Heart left ventricle (tissue), 16 donors: Measurements from ENCODE around the gene SSBP4. TPM values are rescaled to one million over a fixed set of nuclear protein-coding genes. Genes with fewer than 3 reads are reported as not detected.

Source experiments
- ATAC-seq, 4 donors: fragments of 200-7000 bp; cut with Tn5 transposase; one replicate each; pipeline ENCODE4 v1.9.1; 2020 to 2022; ENCODE audit warnings: moderate library complexity in 4 of 4, mild to moderate bottlenecking in 3 of 4, moderate number of reproducible peaks in 1 of 4
- DNase-seq, 5 donors: peaks; one replicate each; pipeline ENCODE4 v3.0.0-alpha.2; 2020
- H3K27ac ChIP-seq, 12 donors: fragments of 200-600 bp; sonication (generic) in 4 of 12; one replicate each; pipeline versions ENCODE4 v1.5.0 to v1.8.0; 2016 to 2022; ENCODE audit warnings: mild to moderate bottlenecking in 2 of 12
- H3K27me3 ChIP-seq, 9 donors: fragments of 200-600 bp; sonication (generic) in 2 of 9; one replicate each; pipeline versions ENCODE4 v1.5.1 to v1.8.0; 2016 to 2022; ENCODE audit warnings: mild to moderate bottlenecking in 3 of 9
- H3K36me3 ChIP-seq, 9 donors: fragments of 200-600 bp; sonication (generic) in 2 of 9; one replicate each; pipeline versions ENCODE4 v1.5.0 to v1.8.0; 2018 to 2022; ENCODE audit warnings: mild to moderate bottlenecking in 2 of 9
- H3K4me1 ChIP-seq, 12 donors: fragments of 200-600 bp; sonication (generic) in 4 of 12; one replicate each; pipeline versions ENCODE4 v1.5.0 to v1.8.0; 2016 to 2022; ENCODE audit warnings: mild to moderate bottlenecking in 3 of 12
- H3K4me3 ChIP-seq, 12 donors: fragments of 200-600 bp; sonication (generic) in 4 of 12; one replicate each; pipeline versions ENCODE4 v1.5.0 to v1.8.0; 2017 to 2022; ENCODE audit warnings: mild to moderate bottlenecking in 9 of 12, moderate library complexity in 4 of 12
- H3K9me3 ChIP-seq, 12 donors: fragments of 200-600 bp; sonication (generic) in 4 of 12; one replicate each; pipeline versions ENCODE4 v1.5.0 to v1.8.0; 2016 to 2022; ENCODE audit warnings: mild to moderate bottlenecking in 1 of 12
- POLR2A ChIP-seq, 2 donors: fragments of 450-650 bp; IDR thresholded peaks; one replicate each; pipeline ENCODE4 v1.6.1; 2017; ENCODE audit warnings: antibody characterized with exemption in 2 of 2, mild to moderate bottlenecking in 2 of 2, moderate library complexity in 2 of 2
- WGBS, 4 donors: extraction: QIAGEN DNeasy Blood & Tissue Kit in 2 of 4; methylation state at CpG; one replicate each; pipeline versions ENCODE4 v1.1.5 to v1.1.7; 2013 to 2018; 5-methylcytosine and 5-hydroxymethylcytosine counted together
- intact Hi-C, 10 donors: fragments of 100-400 bp; cut with DNase I; formaldehyde crosslinking; loops; one replicate each; pipeline versions ENCODE4 v1.11.1 to v1.14.2; 2022
- microRNA-seq, 4 donors: library from miRNA; unstranded; fragments of <30 nt; microRNA quantifications; one replicate each; pipeline versions ENCODE4 to v1.2.0, GENCODE V29; 2017 to 2020
- polyA plus RNA-seq, 2 donors: library from polyadenylated mRNA; stranded (reverse); fragments of 200-250 nt; gene quantifications; one replicate each; pipeline ENCODE4 v1.2.3, GENCODE V29; 2013
- total RNA-seq, 9 donors: library from RNA; depleted of rRNA in 2 of 9; stranded (reverse); fragments of >200 nt in 2 of 9; fragmentation: NEBNext Ultra II Directional in 3 of 9; extraction: Animal tissue kit (Norgen Biotek cat#: 25700) in 3 of 9; gene quantifications; one replicate each; pipeline versions ENCODE4 v1.1.0 to v1.2.4, GENCODE V29; 2016 to 2023
- TF ChIP-seq, protein P1 (sequence below), 12 donors: fragments of 200-600 bp; sonication (generic) in 4 of 12; IDR thresholded peaks; one replicate each; pipeline versions ENCODE4 v1.5.0 to v1.8.0; 2018 to 2022; ENCODE audit warnings: antibody characterized with exemption in 12 of 12, mild to moderate bottlenecking in 5 of 12
- donor health status: ischemic (EF 13 %, LVEDD 7.1; RV severe dilation, severe dysfunction).
- donor health status: healthy with polysubstance abuse.
- donor health status: DM: no; HTN: yes; CAD: no.
- donor health status: DM: no; HTN: no; CAD: no.
- donor health status: ischemic (EF 25% LVEDD 6.9; RV normal size, moderate dysfunction).
- donor health status: ischemic (EF 25% LVEDD 5.7; RV mildly dilated, moderate dysfunction).
- donor health status: healthy.
- donor health status: DM: yes; HTN: yes; CAD: no.
- donor health status: ischemic (EF 35%, LVEDD 5.7; RV mildly dilated, moderate dysfunction).
- donor health status: nonischemic (EF 11% LVEDD 7.7; RV severe dilation, severe dysfunction).
- donor health status: DM: yes; HTN: yes; CAD: no.
- donor health status: PGD.
- donor health status: ischemic (EF 29% LVEDD 5.4; RV normal size, mild dysfunction).
- donor health status: nonischemic (EF 23%, LVEDD 6.1; RV moderate dilation, normal function).

Gene SSBP4
- total and polyA plus RNA-seq, 11 donors: 23.5 to 89.8 (median 29.4) TPM

DNA sequence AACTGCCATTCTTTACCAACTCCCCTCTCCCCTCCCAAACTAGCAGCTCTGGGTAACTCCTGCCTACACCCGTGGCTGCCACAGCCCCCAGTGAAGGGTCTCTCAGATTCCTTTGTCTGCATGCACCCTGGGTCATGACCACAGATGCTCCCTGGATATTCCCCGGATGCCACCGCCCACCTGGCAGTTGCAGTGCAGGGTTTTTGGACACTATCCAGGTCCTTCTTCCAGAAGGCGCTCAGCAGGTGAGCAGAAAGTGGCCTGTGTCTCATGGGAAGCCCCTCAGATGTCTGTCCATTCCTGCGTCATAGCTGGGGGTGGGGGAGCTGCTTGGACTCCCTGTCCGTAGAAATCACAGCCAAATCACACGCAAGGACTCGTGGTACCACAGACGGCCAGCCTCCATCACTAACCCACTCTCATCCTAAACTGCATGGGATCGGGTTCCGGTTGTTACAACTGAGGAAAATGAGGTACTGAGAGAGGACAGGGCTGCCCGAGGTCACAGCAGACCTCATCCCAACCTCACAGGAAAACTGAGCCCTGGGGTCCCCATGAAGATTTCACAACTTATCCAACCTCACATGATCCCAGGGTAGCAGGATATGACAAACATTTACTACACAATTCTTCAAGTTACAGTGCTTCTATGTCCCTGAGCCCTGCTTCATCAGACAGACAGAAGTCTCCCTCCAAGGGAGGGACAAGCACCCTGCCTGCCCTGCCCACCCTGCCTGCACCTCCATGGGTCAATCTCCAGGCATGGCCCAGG, 64.1 kb downstream of the SSBP4 start:
- Histone ChIP-seq H3K4me3 (no peak overlapping the region), H3K36me3 (no peaks in the 10 kb centered on the region), H3K27me3 (no peaks in the 10 kb centered on the region), H3K4me1 (peaks cover 19 to 93% (median 64%) of the 10 kb centered on the region in 12 donors), H3K27ac (peak overlapping the region in 1 of 12 donors; percentile 42), H3K9me3 (no peaks in the 10 kb centered on the region)
- DNase-seq (peak in 1 of 5 donors; percentile 24), ATAC-seq (no peak)
- TF ChIP-seq, protein P1, sequence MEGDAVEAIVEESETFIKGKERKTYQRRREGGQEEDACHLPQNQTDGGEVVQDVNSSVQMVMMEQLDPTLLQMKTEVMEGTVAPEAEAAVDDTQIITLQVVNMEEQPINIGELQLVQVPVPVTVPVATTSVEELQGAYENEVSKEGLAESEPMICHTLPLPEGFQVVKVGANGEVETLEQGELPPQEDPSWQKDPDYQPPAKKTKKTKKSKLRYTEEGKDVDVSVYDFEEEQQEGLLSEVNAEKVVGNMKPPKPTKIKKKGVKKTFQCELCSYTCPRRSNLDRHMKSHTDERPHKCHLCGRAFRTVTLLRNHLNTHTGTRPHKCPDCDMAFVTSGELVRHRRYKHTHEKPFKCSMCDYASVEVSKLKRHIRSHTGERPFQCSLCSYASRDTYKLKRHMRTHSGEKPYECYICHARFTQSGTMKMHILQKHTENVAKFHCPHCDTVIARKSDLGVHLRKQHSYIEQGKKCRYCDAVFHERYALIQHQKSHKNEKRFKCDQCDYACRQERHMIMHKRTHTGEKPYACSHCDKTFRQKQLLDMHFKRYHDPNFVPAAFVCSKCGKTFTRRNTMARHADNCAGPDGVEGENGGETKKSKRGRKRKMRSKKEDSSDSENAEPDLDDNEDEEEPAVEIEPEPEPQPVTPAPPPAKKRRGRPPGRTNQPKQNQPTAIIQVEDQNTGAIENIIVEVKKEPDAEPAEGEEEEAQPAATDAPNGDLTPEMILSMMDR (IDR thresholded peaks at IDR 0.05): no peak
- TF ChIP-seq POLR2A (IDR thresholded peaks at IDR 0.05): no peak
- intact Hi-C loops: loop anchor here in 2 of 10 donors (5.0 to 10.0 kb wide), 2 partner anchors 34 to 71 kb away; partner anchors contain the start of gene KXD1 (in 1 of the 2)
- 67 to 76% (median 72%) methylated on average over 6 to 12 of the region's 12 CpGs for WGBS, 4 donors

Small RNAs within 50 kb of the gene (microRNA-seq; reads per million reads assigned to microRNA genes)
- 0 reads per million in 4 donors for gene MIR3189

Other genes starting within 250 kb of the SSBP4 start
- gene IFI30, start 245.6 kb upstream of the SSBP4 start, total RNA-seq: 100 to 1,000 TPM in 2 of 9 donors, 10 to 100 TPM in 4, 1 to 10 TPM in 3; 9.0 to 455 (median 15.2) TPM
- 10 to 100 TPM in 1 of 2 donors, 1 to 10 TPM in 1; 8.9 to 27.1 TPM for gene IFI30, start 245.6 kb upstream of the SSBP4 start, polyA plus RNA-seq
- gene MPV17L2, start 226.2 kb upstream of the SSBP4 start, total RNA-seq: 10 to 100 TPM; 10.6 to 37.4 (median 14.8) TPM
- 10 to 100 TPM; 24.7 to 59.3 TPM for gene MPV17L2, start 226.2 kb upstream of the SSBP4 start, polyA plus RNA-seq
- gene RAB3A, start 215.4 kb upstream of the SSBP4 start, total RNA-seq: 10 to 100 TPM in 8 of 9 donors, 1 to 10 TPM in 1; 6.9 to 39.2 (median 31.5) TPM
- 10 to 100 TPM; 17.2 to 20.1 TPM for gene RAB3A, start 215.4 kb upstream of the SSBP4 start, polyA plus RNA-seq
- gene PDE4C, start 193.0 kb upstream of the SSBP4 start, total RNA-seq: 1 to 10 TPM in 5 of 9 donors, under 1 TPM in 3, not detected in 1; 0.16 to 3.6 (median 1.1) TPM
- 1 to 10 TPM in 1 of 2 donors, under 1 TPM in 1; 0.82 to 4.6 TPM for gene PDE4C, start 193.0 kb upstream of the SSBP4 start, polyA plus RNA-seq
- 1 to 10 TPM in 4 of 9 donors, under 1 TPM in 5; 0.24 to 2.4 (median 0.75) TPM for gene IQCN, start 144.9 kb upstream of the SSBP4 start, total RNA-seq
- 1 to 10 TPM in 1 of 2 donors, under 1 TPM in 1; 0.28 to 2.8 TPM for gene IQCN, start 144.9 kb upstream of the SSBP4 start, polyA plus RNA-seq
- gene JUND, start 137.8 kb upstream of the SSBP4 start, total RNA-seq: 100 to 1,000 TPM in 7 of 9 donors, 10 to 100 TPM in 2; 80.2 to 352 (median 137) TPM
- gene JUND, start 137.8 kb upstream of the SSBP4 start, polyA plus RNA-seq: 100 to 1,000 TPM; 114 to 236 TPM
- 100 to 1,000 TPM in 5 of 9 donors, 10 to 100 TPM in 4; 65.8 to 167 (median 101) TPM for gene LSM4, start 96.3 kb upstream of the SSBP4 start, total RNA-seq
- gene LSM4, start 96.3 kb upstream of the SSBP4 start, polyA plus RNA-seq: 100 to 1,000 TPM; 127 to 171 TPM
- gene PGPEP1, start 78.8 kb upstream of the SSBP4 start, total RNA-seq: 10 to 100 TPM; 22.5 to 58.6 (median 44.6) TPM
- 10 to 100 TPM; 26.7 to 31.8 TPM for gene PGPEP1, start 78.8 kb upstream of the SSBP4 start, polyA plus RNA-seq
- gene GDF15, start 33.2 kb upstream of the SSBP4 start, total RNA-seq: 1 to 10 TPM in 4 of 9 donors, under 1 TPM in 5; 0.69 to 5.7 (median 0.99) TPM
- under 1 TPM; 0.33 to 0.50 TPM for gene GDF15, start 33.2 kb upstream of the SSBP4 start, polyA plus RNA-seq
- 10 to 100 TPM in 2 of 9 donors, 1 to 10 TPM in 6, under 1 TPM in 1; 0.83 to 33.0 (median 3.1) TPM for gene LRRC25, start 21.8 kb upstream of the SSBP4 start, total RNA-seq
- 1 to 10 TPM in 1 of 2 donors, under 1 TPM in 1; 0.88 to 2.8 TPM for gene LRRC25, start 21.8 kb upstream of the SSBP4 start, polyA plus RNA-seq
- 10 to 100 TPM; 17.6 to 60.6 (median 24.0) TPM for gene ISYNA1, start 18.7 kb downstream of the SSBP4 start, total RNA-seq
- 10 to 100 TPM; 14.0 to 52.6 TPM for gene ISYNA1, start 18.7 kb downstream of the SSBP4 start, polyA plus RNA-seq
- 10 to 100 TPM in 4 of 9 donors, 1 to 10 TPM in 5; 5.9 to 17.8 (median 9.1) TPM for gene ELL, start 102.7 kb downstream of the SSBP4 start, total RNA-seq
- 1 to 10 TPM; 6.2 to 7.3 TPM for gene ELL, start 102.7 kb downstream of the SSBP4 start, polyA plus RNA-seq
- gene FKBP8, start 124.2 kb downstream of the SSBP4 start, total RNA-seq: 100 to 1,000 TPM; 136 to 353 (median 157) TPM
- gene FKBP8, start 124.2 kb downstream of the SSBP4 start, polyA plus RNA-seq: 100 to 1,000 TPM; 142 to 270 TPM
- 100 to 1,000 TPM in 1 of 9 donors, 10 to 100 TPM in 8; 36.1 to 116 (median 46.7) TPM for gene KXD1, start 138.5 kb downstream of the SSBP4 start, total RNA-seq
- gene KXD1, start 138.5 kb downstream of the SSBP4 start, polyA plus RNA-seq: 100 to 1,000 TPM in 1 of 2 donors, 10 to 100 TPM in 1; 36.9 to 106 TPM
- gene UBA52, start 152.5 kb downstream of the SSBP4 start, total RNA-seq: 100 to 1,000 TPM; 336 to 944 (median 761) TPM
- gene UBA52, start 152.5 kb downstream of the SSBP4 start, polyA plus RNA-seq: 100 to 1,000 TPM; 675 to 716 TPM
- 100 to 1,000 TPM in 2 of 9 donors, 10 to 100 TPM in 7; 42.9 to 205 (median 68.2) TPM for gene REX1BD, start 169.4 kb downstream of the SSBP4 start, total RNA-seq
- gene REX1BD, start 169.4 kb downstream of the SSBP4 start, polyA plus RNA-seq: 100 to 1,000 TPM in 1 of 2 donors, 10 to 100 TPM in 1; 46.8 to 101 TPM
- 10 to 100 TPM in 4 of 9 donors, 1 to 10 TPM in 5; 2.8 to 60.5 (median 9.9) TPM for gene CRLF1, start 187.4 kb downstream of the SSBP4 start, total RNA-seq
- 10 to 100 TPM; 50.2 to 64.0 TPM for gene CRLF1, start 187.4 kb downstream of the SSBP4 start, polyA plus RNA-seq
- gene TMEM59L, start 193.5 kb downstream of the SSBP4 start, total RNA-seq: 1 to 10 TPM in 5 of 9 donors, under 1 TPM in 4; 0.50 to 4.6 (median 1.1) TPM
- gene TMEM59L, start 193.5 kb downstream of the SSBP4 start, polyA plus RNA-seq: 1 to 10 TPM; 1.5 to 5.1 TPM
- gene KLHL26, start 217.6 kb downstream of the SSBP4 start, total RNA-seq: 10 to 100 TPM in 1 of 9 donors, 1 to 10 TPM in 8; 4.6 to 11.4 (median 6.8) TPM
- 1 to 10 TPM; 2.8 to 4.9 TPM for gene KLHL26, start 217.6 kb downstream of the SSBP4 start, polyA plus RNA-seq